HepG2 (cell line): ENCODE measurements around the gene FOXI2. TPM values are rescaled to one million over a fixed set of nuclear protein-coding genes. Genes with fewer than 3 reads are reported as not detected.

Source experiments
- ATAC-seq: fragments of 200-7000 bp; cut with Tn5 transposase; 3 replicates; pipeline ENCODE4 v1.9.1; 2020; ENCODE audit warnings: mild to moderate bottlenecking, moderate library complexity
- BruUV-seq: library from RNA; stranded (reverse); fragments of 400-500 nt; replicated peaks from 2 replicates; lab custom pipeline; 2021; lab: Mats Ljungman, UMichigan
- CTCF ChIA-PET: fragments of 300-600 bp; formaldehyde crosslinking; extraction: SDS; loops from one replicate; lab custom pipeline; 2021; ENCODE audit warnings: low total read pairs, inconsistent platforms, low intra/inter-chr PET ratio; lab: Yijun Ruan, JAX
- POLR2A ChIA-PET: fragments of 350-600 bp; sonication (Branson Sonifier 250); formaldehyde crosslinking; loops from one replicate; lab custom pipeline; 2020; ENCODE audit warnings: antibody characterized with exemption, inconsistent platforms; lab: Yijun Ruan, JAX
- DNase-seq: peaks from one replicate; pipeline ENCODE4 v3.0.0-alpha.2; 2015; ENCODE audit warnings: low spot score
- FAIRE-seq: peaks from 3 replicates; lab custom pipeline; 2011; peaks lifted over from hg19 to GRCh38; lab: Jason Lieb, UNC
- H2AFZ ChIP-seq: one replicate; pipeline ENCODE4 v1.6.1; 2011; ENCODE audit warnings: low read length, inconsistent platforms
- H3K27ac ChIP-seq: fragments of 300-600 bp; 3 replicates; pipeline ENCODE4 v1.8.0; 2011; ENCODE audit warnings: mixed run types, mild to moderate bottlenecking, mixed read lengths, low read length, inconsistent platforms; ENCODE audit not compliant: insufficient read depth; ENCODE audit errors: extremely low read length
- H3K27me3 ChIP-seq, 2 experiments: fragments of 200-600 bp in 1 of 2; 2 replicates in 1 of 2; 3 replicates in 1 of 2; pipeline versions ENCODE4 v1.6.0 to v1.8.0; 2011; ENCODE audit warnings: low read length in 2 of 2, mild to moderate bottlenecking in 2 of 2, moderate library complexity in 2 of 2, inconsistent platforms in 1 of 2; ENCODE audit not compliant: insufficient read depth in 2 of 2, control insufficient read depth in 1 of 2
- H3K36me3 ChIP-seq, 2 experiments: fragments of 200-600 bp in 1 of 2; replicated peaks in 1 of 2; 2 replicates in 1 of 2; 3 replicates in 1 of 2; pipeline versions ENCODE4 v1.5.1 to v1.8.0; 2011; ENCODE audit warnings: low read length in 2 of 2, inconsistent platforms in 1 of 2; ENCODE audit not compliant: insufficient read depth in 2 of 2, control insufficient read depth in 1 of 2
- H3K4me1 ChIP-seq: 2 replicates; pipeline ENCODE4 v1.5.1; 2012; ENCODE audit warnings: low read length, inconsistent platforms; ENCODE audit not compliant: insufficient read depth
- H3K4me2 ChIP-seq: 2 replicates; pipeline ENCODE4 v1.6.0; 2011; ENCODE audit warnings: low read depth, low read length, inconsistent platforms
- H3K4me3 ChIP-seq, 3 experiments: fragments of 200-600 bp in 1 of 3; sonication (generic), shearing (Covaris generic) in 1 of 3; replicated peaks in 1 of 3; 2 replicates each; pipeline ENCODE4 v1.5.1; 2011 to 2016; ENCODE audit warnings: low read length in 3 of 3, inconsistent platforms in 2 of 3, low read depth in 2 of 3, mild to moderate bottlenecking in 2 of 3, control low read depth in 1 of 3, mixed read lengths in 1 of 3; ENCODE audit not compliant: insufficient read depth in 1 of 3
- H3K79me2 ChIP-seq: one replicate; pipeline ENCODE4 v1.6.1; 2011; ENCODE audit warnings: low read length, inconsistent platforms; ENCODE audit not compliant: insufficient read depth
- H3K9ac ChIP-seq: 2 replicates; pipeline ENCODE4 v1.6.0; 2011; ENCODE audit warnings: mild to moderate bottlenecking, low read depth, low read length, inconsistent platforms; ENCODE audit not compliant: insufficient read depth
- H3K9me3 ChIP-seq: 2 replicates; pipeline ENCODE4 v1.5.1; 2012; ENCODE audit warnings: mild to moderate bottlenecking, low read length
- H4K20me1 ChIP-seq: 2 replicates; pipeline ENCODE4 v1.6.0; 2011; ENCODE audit warnings: inconsistent platforms, mild to moderate bottlenecking, low read length, moderate library complexity; ENCODE audit not compliant: insufficient read depth
- CTCF ChIP-seq: sonication (generic); formaldehyde crosslinking; IDR thresholded peaks from 2 replicates; pipeline ENCODE4 v1.5.0; 2020; ENCODE audit warnings: mild to moderate bottlenecking, missing genetic modification reagents, moderate library complexity
- FOXM1 ChIP-seq: sonication (generic); formaldehyde crosslinking; IDR thresholded peaks from 2 replicates; pipeline ENCODE4 v1.5.0; 2020; ENCODE audit warnings: missing genetic modification reagents
- MNT ChIP-seq: fragments of 450-650 bp; IDR thresholded peaks from 2 replicates; pipeline ENCODE4 v1.6.1; 2016
- MXD1 ChIP-seq: sonication (generic); formaldehyde crosslinking; IDR thresholded peaks from 2 replicates; pipeline ENCODE4 v1.4.0; 2020; ENCODE audit warnings: mild to moderate bottlenecking, missing genetic modification reagents
- NFYB ChIP-seq: sonication (generic); formaldehyde crosslinking; IDR thresholded peaks from 2 replicates; pipeline ENCODE4 v1.4.0; 2020; ENCODE audit warnings: missing genetic modification reagents
- NR2F6 ChIP-seq, 2 experiments: IDR thresholded peaks; 2 replicates each; pipeline ENCODE4 v1.6.1; 2016; ENCODE audit warnings: antibody characterized with exemption in 1 of 2, mild to moderate bottlenecking in 1 of 2
- PAF1 ChIP-seq: IDR thresholded peaks from 2 replicates; pipeline ENCODE4 v1.6.1; 2016; ENCODE audit warnings: missing genetic modification reagents, missing compliant biosample characterization
- RBM22 ChIP-seq: fragments of 200-400 bp; formaldehyde crosslinking; optimal IDR thresholded peaks from 2 replicates; pipeline ENCODE3; 2017; ENCODE audit warnings: mild to moderate bottlenecking, low read length, moderate library complexity
- STAG1 ChIP-seq: sonication (generic); formaldehyde crosslinking; IDR thresholded peaks from 2 replicates; pipeline ENCODE4 v1.4.0; 2020; ENCODE audit warnings: missing genetic modification reagents
- STAT5B ChIP-seq: sonication (generic); formaldehyde crosslinking; IDR thresholded peaks from 2 replicates; pipeline ENCODE4 v1.4.0; 2020; ENCODE audit warnings: missing genetic modification reagents
- TP53 ChIP-seq: sonication (generic); formaldehyde crosslinking; conservative IDR thresholded peaks from 2 replicates; pipeline ENCODE4 v1.4.0; 2020; ENCODE audit warnings: missing genetic modification reagents
- ZNF331 ChIP-seq: sonication (generic); formaldehyde crosslinking; IDR thresholded peaks from 2 replicates; pipeline ENCODE4 v1.4.0; 2020; ENCODE audit warnings: missing genetic modification reagents
- ZNF777 ChIP-seq: sonication (generic); formaldehyde crosslinking; IDR thresholded peaks from 2 replicates; pipeline ENCODE4 v1.4.0; 2020; ENCODE audit warnings: missing genetic modification reagents
- WGBS: methylation state at CpG from one replicate; pipeline ENCODE4 v1.1.6; 2017; ENCODE audit warnings: low lambda C conversion rate; 5-methylcytosine and 5-hydroxymethylcytosine counted together
- in situ Hi-C: cut with HindIII; loops from 2 replicates; pipeline ENCODE4 v1.10.0; 2017; ENCODE audit warnings: low pct_unique_long_range_greater_than_20kb; ENCODE audit not compliant: extremely low pct_ligation_motif_present
- intact Hi-C: fragments of 100-400 bp; cut with micrococcal nuclease; formaldehyde crosslinking; loops from one replicate; pipeline ENCODE4 v1.10.0; 2022; ENCODE audit not compliant: unreplicated experiment
- polyA plus RNA-seq, 8 experiments: library from polyadenylated mRNA; depleted of rRNA in 3 of 8; stranded (reverse) in 7 of 8; unstranded in 1 of 8; fragments of >200 nt; fragmentation: Illumina TruSeq in 4 of 8; extraction: Trizol in 4 of 8; gene quantifications; 2 replicates each; pipeline versions ENCODE4 v1.2.1 to v1.2.3, GENCODE V29; 2011 to 2016; ENCODE audit warnings: low read depth in 4 of 8, missing spikeins in 1 of 8, mixed read lengths in 1 of 8; ENCODE audit not compliant: insufficient read depth in 1 of 8
- total RNA-seq, 5 experiments: library from RNA; depleted of rRNA; stranded (reverse); fragments of >200 nt; fragmentation: Illumina TruSeq; extraction: Trizol; gene quantifications; 2 replicates each; pipeline ENCODE4 v1.2.3, GENCODE V29; 2016; ENCODE audit warnings: low read depth in 1 of 5

FOXI2 gene
- total and polyA plus RNA-seq, 2 of the 13 experiments (the other 11 are each of a cell fraction or from before 2014, with no cell fraction given) = not detected

GRCh38 chr10:127690176-127690835 is 46.7 kb upstream of the FOXI2 start:
- POLR2A ChIA-PET = no interaction called here
- Histone ChIP-seq H3K79me2 (no peaks in the 10 kb centered on the region), H3K27ac (no peak overlapping the region), H3K36me3 (no peaks in the 10 kb centered on the region), H2AFZ (no peak overlapping the region), H3K9ac (no peak overlapping the region), H4K20me1 (no peaks in the 10 kb centered on the region), H3K4me2 (no peak overlapping the region), H3K4me1 (peaks cover 7% of the 10 kb centered on the region; the same call in 1 of the 2 replicates), H3K9me3 (no peaks in the 10 kb centered on the region), H3K27me3 (peaks cover 0 to 3% of the 10 kb centered on the region in 2 experiments; a peak in 1 of 5 replicates), H3K4me3 (no peak overlapping the region)
- WGBS = 4% methylated on average over 2 of the region's 2 CpGs
- BruUV-seq = no TSS peak
- in situ Hi-C loops (no loop called here), intact Hi-C loops (no loop called here)
- DNase-seq (no peak), FAIRE-seq (no peak), ATAC-seq (no peak)
- no peak for TF ChIP-seq MXD1 (CRISPR knock-in tag)
- no peak for TF ChIP-seq PAF1 (CRISPR knock-in tag)
- CTCF ChIA-PET = no interaction called here

GRCh38 chr10:127694580-127695193 is 42.3 kb upstream of the FOXI2 start:
- Histone ChIP-seq H3K27me3 (peaks cover 0 to 3% of the 10 kb centered on the region in 2 experiments; a peak in 1 of 5 replicates), H3K9ac (no peak overlapping the region), H3K79me2 (no peaks in the 10 kb centered on the region), H3K36me3 (no peaks in the 10 kb centered on the region), H3K4me2 (0 out of 2 replicates have a peak overlapping the region, but pooled peaks have one; percentile 13), H3K4me1 (peaks cover 7% of the 10 kb centered on the region; the same call in 1 of the 2 replicates), H2AFZ (no peak overlapping the region), H3K4me3 (no peak overlapping the region), H3K9me3 (no peaks in the 10 kb centered on the region), H4K20me1 (no peaks in the 10 kb centered on the region), H3K27ac (no peak overlapping the region)
- DNase-seq (peak; percentile 39), FAIRE-seq (no peak), ATAC-seq (peak; percentile 72)
- no TSS peak for BruUV-seq
- WGBS = 11% methylated on average over 5 of the region's 8 CpGs
- TF ChIP-seq NFYB (0 out of 2 replicates have a peak, but pooled peaks have one; percentile 13), NR2F6 (IDR thresholded peaks at IDR 0.05) (no peak), NR2F6 (CRISPR knock-in tag; IDR thresholded peaks at IDR 0.05) (no peak), CTCF (CRISPR knock-in tag) (peak; percentile 65), STAG1 (CRISPR knock-in tag) (peak; percentile 30; the same call in 1 of the 2 replicates), MNT (no peak), RBM22 (no peak), TP53 (no peak), ZNF777 (CRISPR knock-in tag) (no peak), FOXM1 (CRISPR knock-in tag) (no peak), STAT5B (CRISPR knock-in tag) (no peak), ZNF331 (CRISPR knock-in tag) (no peak)
- POLR2A ChIA-PET = no interaction called here
- CTCF ChIA-PET = no interaction called here
- intact Hi-C loops (no loop called here), in situ Hi-C loops (no loop called here)
